SK-N-MC (cell line): Measurements from ENCODE around the gene SOS1.

ENCODE experiments used
- EZH2 ChIP-seq: fragments of 200-600 bp; sonication (generic); IDR thresholded peaks from one replicate; pipeline ENCODE4 v1.6.1; 2017; ENCODE audit warnings: antibody characterized with exemption
- FOXP2 ChIP-seq: optimal IDR thresholded peaks from 2 replicates; pipeline ENCODE3; 2011; ENCODE audit warnings: mild to moderate bottlenecking, moderate library complexity; ENCODE audit not compliant: insufficient read depth; ENCODE audit errors: extremely low read length, control extremely low read depth
- POLR2AphosphoS5 ChIP-seq: IDR thresholded peaks from 2 replicates; pipeline ENCODE4 v1.6.1; 2012; ENCODE audit warnings: mild to moderate bottlenecking, low read depth, low read length, borderline replicate concordance

DNA sequence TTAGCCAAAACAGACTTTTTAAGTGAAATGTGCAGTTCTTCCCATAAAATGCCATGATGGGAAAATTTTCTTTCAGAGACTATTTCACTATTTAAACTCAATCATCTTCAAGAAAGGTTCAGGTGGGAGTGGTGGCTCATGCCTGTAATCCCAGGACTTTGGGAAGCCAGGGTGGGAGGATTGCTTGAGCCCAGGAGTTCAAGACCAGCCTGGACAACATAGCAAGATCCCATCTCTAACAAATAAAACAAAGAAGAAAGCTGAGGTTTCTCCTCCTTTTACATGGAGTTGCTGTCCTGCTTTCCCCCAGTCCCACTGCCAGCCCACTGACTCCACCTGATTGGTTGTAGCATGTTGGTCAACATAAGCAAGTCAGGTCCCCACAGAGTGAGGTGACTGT lies 25.8 kb upstream of the SOS1 start:
- TF ChIP-seq POLR2AphosphoS5: no peak
- no peak for TF ChIP-seq EZH2
- TF ChIP-seq FOXP2: no peak
